ENCODE measurements around the gene NR3C2. TPM values are rescaled to one million over a fixed set of nuclear protein-coding genes. Genes with fewer than 3 reads are reported as not detected.

Gene NR3C2
- total RNA-seq, 1 experiment from 2014 or later, result 14.2 TPM

DNA sequence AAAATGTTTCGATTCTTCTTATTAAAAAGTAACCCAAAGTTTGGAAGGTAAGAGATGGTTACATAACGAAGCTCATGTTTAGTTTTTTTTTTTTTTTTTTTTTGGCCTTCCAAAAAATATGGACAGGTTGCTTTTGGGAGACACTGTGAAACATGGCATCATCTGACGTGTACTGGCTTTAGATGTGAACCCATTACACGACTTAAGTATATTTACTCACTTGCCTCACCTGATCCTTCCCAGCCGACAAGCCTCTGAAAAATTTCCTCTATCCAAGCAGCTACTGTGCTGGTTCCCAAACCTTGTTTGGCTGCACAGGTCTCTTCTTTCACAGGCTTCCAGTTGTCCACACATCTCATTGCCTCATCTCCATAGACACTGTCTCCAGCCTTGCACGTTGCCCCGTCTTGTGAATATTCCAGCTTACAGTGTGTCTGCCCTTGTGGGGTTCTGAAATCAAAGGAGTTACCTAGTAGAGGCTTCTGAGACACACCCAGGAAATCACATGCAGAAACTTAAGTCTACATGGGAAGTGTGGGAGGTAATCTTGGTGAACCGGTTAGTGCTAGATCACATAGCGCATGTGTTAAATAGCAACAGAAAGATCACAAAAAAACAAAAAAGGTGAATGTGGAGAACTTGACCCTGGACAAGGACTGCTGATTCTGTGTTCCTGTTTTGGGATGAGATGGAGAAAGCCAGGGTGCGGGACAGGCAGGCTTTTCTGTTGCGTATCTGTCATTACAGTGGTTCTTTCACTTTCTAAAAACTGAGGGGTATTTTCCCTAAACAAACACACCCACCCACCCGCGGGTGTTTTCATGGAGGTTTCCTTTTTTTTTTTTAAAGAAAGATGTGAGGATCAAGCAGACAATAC, 381.7 kb downstream of the NR3C2 start:
- CTCF ChIA-PET, result interaction anchor here (0.6 to 0.9 kb wide), 3 partner anchors 16 to 242 kb away, joined by 3 to 5 read pairs (median 5); no protein-coding TSS in a partner anchor

DNA sequence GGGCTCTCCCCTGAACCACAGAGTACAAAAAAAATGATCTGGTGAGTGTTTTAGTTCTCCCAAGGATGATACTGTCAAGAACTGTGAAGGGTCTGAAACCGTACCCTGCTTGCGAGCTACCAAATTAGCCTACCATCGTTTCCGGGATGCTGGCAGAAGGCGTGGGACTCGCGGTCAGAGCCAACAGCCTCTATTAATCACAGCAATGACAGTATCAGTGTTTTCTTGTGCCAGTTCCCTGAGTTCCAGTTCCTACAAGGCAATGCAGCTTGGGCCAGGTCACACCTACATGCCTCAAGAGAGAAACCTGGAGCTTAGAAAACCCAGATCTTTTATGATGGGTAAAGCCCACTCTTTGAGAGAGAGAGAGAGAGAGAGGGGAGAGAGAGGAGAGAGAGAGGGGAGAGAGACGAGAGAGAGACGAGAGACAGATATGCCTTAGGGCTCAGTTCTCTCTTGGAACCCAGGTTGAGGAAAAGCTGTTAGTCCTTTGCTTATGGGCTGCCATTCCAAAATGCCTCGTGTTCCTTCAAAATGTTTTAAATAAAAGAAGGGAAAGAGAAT, 382.5 kb downstream of the NR3C2 start:
- CTCF ChIA-PET, result interaction anchor here (0.6 to 0.7 kb wide), 3 partner anchors 39 to 243 kb away, joined by 3 to 5 read pairs (median 5); no protein-coding TSS in a partner anchor
- DNase-seq, result peak; percentile 5
- no peak overlapping the region for H3K4me3 Mint-ChIP-seq (ENCODE audit: low read depth, unreplicated experiment)
- H3K27me3 Mint-ChIP-seq (ENCODE audit: unreplicated experiment), result no peaks in the 10 kb centered on the region
- no TSS peak for BruUV-seq (replicated peaks)
- intact Hi-C loops (cut with micrococcal nuclease; ENCODE audit: unreplicated experiment), result loop anchor here (5.0 to 10.0 kb wide), 2 partner anchors 155 to 383 kb away; partner anchors contain the start of gene NR3C2
- H3K36me3 Mint-ChIP-seq (ENCODE audit: insufficient read depth, unreplicated experiment), result no peaks in the 10 kb centered on the region
- H3K27ac Mint-ChIP-seq (ENCODE audit: unreplicated experiment), result peak overlapping the region; percentile 25
- no peaks in the 10 kb centered on the region for H3K9me3 Mint-ChIP-seq (ENCODE audit: low read depth, unreplicated experiment)
- peaks cover 36% of the 10 kb centered on the region for H3K4me1 Mint-ChIP-seq (ENCODE audit: low read depth, unreplicated experiment)
- TF ChIP-seq, protein P1, sequence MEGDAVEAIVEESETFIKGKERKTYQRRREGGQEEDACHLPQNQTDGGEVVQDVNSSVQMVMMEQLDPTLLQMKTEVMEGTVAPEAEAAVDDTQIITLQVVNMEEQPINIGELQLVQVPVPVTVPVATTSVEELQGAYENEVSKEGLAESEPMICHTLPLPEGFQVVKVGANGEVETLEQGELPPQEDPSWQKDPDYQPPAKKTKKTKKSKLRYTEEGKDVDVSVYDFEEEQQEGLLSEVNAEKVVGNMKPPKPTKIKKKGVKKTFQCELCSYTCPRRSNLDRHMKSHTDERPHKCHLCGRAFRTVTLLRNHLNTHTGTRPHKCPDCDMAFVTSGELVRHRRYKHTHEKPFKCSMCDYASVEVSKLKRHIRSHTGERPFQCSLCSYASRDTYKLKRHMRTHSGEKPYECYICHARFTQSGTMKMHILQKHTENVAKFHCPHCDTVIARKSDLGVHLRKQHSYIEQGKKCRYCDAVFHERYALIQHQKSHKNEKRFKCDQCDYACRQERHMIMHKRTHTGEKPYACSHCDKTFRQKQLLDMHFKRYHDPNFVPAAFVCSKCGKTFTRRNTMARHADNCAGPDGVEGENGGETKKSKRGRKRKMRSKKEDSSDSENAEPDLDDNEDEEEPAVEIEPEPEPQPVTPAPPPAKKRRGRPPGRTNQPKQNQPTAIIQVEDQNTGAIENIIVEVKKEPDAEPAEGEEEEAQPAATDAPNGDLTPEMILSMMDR (IDR thresholded peaks at IDR 0.05; ENCODE audit: unreplicated experiment), result no peak

More for the DNA sequence above, 381.7 kb downstream of the NR3C2 start:
- TF ChIP-seq, protein P1 (IDR thresholded peaks at IDR 0.05; ENCODE audit: unreplicated experiment), result no peak
- Mint-ChIP-seq H3K4me3 (ENCODE audit: low read depth, unreplicated experiment) (peak overlapping the region; percentile 60), H3K27ac (ENCODE audit: unreplicated experiment) (peak overlapping the region; percentile 68), H3K27me3 (ENCODE audit: unreplicated experiment) (no peaks in the 10 kb centered on the region), H3K9me3 (ENCODE audit: low read depth, unreplicated experiment) (no peaks in the 10 kb centered on the region), H3K4me1 (ENCODE audit: low read depth, unreplicated experiment) (peaks cover 36% of the 10 kb centered on the region), H3K36me3 (ENCODE audit: insufficient read depth, unreplicated experiment) (no peaks in the 10 kb centered on the region)
- BruUV-seq (replicated peaks), result TSS peak; percentile 59
- intact Hi-C loops (cut with micrococcal nuclease; ENCODE audit: unreplicated experiment), result no loop called here
- peak; percentile 7 for DNase-seq

DNA sequence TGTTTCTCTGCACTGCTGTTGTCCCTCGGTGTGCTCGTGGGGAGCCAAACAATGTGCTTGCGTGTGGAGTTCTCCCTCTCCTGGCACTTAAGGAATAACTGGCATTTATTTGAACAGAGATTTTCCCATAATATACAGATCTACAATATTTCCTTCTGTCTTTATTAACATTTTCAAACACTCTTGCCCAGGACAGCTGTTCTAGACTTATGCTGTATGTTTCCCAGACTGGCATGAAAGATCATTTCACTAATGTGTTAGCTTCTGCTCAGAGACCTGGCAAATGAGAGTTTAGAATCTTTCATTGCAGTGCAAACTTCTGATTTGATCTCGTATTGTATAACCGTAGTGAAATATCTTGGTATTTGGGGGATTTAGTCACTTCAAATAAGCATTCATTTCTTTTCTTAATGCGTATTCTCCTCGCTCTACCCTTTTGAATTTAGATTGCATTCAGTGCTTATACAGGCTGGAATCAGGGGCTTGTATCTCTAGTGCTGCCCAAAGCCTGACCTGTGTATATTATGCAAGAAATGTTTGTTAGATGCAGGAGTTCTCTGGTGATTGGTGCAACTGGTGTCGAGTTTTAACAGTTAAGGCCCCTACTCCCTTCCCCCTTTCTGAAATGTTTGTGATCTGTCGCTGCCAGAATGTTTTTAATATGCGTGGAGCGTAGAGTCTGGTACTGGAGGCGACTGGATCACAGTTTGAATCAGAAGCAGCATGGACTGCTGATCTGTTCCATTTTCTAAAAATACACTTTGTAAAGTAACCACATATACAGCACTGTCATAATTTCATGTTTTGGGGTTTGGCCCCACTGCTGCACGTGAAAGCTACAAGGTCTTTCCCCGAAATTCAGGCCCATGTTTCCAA, 384.0 kb downstream of the NR3C2 start:
- H3K4me1 Mint-ChIP-seq (ENCODE audit: low read depth, unreplicated experiment), result peaks cover 36% of the 10 kb centered on the region
- H3K27ac Mint-ChIP-seq (ENCODE audit: unreplicated experiment), result no peak overlapping the region
- no peaks in the 10 kb centered on the region for H3K36me3 Mint-ChIP-seq (ENCODE audit: insufficient read depth, unreplicated experiment)
- H3K4me3 Mint-ChIP-seq (ENCODE audit: low read depth, unreplicated experiment), result no peak overlapping the region
- DNase-seq, result no peak
- H3K27me3 Mint-ChIP-seq (ENCODE audit: unreplicated experiment), result no peaks in the 10 kb centered on the region
- no peaks in the 10 kb centered on the region for H3K9me3 Mint-ChIP-seq (ENCODE audit: low read depth, unreplicated experiment)
- TF ChIP-seq, protein P1 (IDR thresholded peaks at IDR 0.05; ENCODE audit: unreplicated experiment), result no peak
- CTCF ChIA-PET, result no interaction called here
- no TSS peak for BruUV-seq (replicated peaks)
- intact Hi-C loops (cut with micrococcal nuclease; ENCODE audit: unreplicated experiment), result loop anchor here (5.0 to 10.0 kb wide), 2 partner anchors 157 to 384 kb away; partner anchors contain the start of gene NR3C2

DNA sequence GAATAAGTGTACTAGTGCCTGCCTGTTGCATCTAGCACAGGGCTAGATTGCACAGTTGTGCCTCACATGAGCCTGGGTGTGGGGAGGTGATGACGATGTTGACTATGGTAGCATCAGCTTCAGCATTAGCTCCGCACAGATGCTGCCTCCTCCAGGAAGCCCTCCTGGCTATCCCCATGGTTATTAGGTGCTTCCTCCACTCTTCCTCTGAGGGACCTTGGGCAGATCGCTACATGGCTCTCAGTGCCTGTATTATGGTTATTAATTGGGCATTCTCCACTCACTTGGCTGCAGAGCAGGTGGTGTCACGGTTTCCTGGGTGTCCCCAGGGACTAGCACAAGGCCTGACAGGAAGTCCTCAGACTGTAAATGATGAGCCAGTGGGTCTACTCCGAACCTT, 384.7 kb downstream of the NR3C2 start:
- CTCF ChIA-PET, result no interaction called here
- no peaks in the 10 kb centered on the region for H3K9me3 Mint-ChIP-seq (ENCODE audit: low read depth, unreplicated experiment)
- no peak overlapping the region for H3K27ac Mint-ChIP-seq (ENCODE audit: unreplicated experiment)
- DNase-seq, result no peak
- BruUV-seq (replicated peaks), result no TSS peak
- no peak overlapping the region for H3K4me3 Mint-ChIP-seq (ENCODE audit: low read depth, unreplicated experiment)
- intact Hi-C loops (cut with micrococcal nuclease; ENCODE audit: unreplicated experiment), result loop anchor here (5.0 to 10.0 kb wide), 2 partner anchors 157 to 385 kb away; partner anchors contain the start of gene NR3C2
- peaks cover 36% of the 10 kb centered on the region for H3K4me1 Mint-ChIP-seq (ENCODE audit: low read depth, unreplicated experiment)
- no peaks in the 10 kb centered on the region for H3K27me3 Mint-ChIP-seq (ENCODE audit: unreplicated experiment)
- H3K36me3 Mint-ChIP-seq (ENCODE audit: insufficient read depth, unreplicated experiment), result no peaks in the 10 kb centered on the region
- TF ChIP-seq, protein P1 (IDR thresholded peaks at IDR 0.05; ENCODE audit: unreplicated experiment), result no peak
